WERI-Rb-1 (cell line): ENCODE results near the gene TTC19.

Experiments used
- DNase-seq: peaks from one replicate; pipeline ENCODE4 v3.0.0-alpha.2; 2020
- H3K27ac ChIP-seq: fragments of 250-450 bp; sonication (Bioruptor Pico); 2 replicates; pipeline ENCODE4 v1.5.1; 2020; ENCODE audit warnings: mild to moderate bottlenecking, moderate library complexity
- H3K27me3 ChIP-seq: fragments of 250-450 bp; sonication (Bioruptor Pico); 2 replicates; pipeline ENCODE4 v1.5.1; 2021; ENCODE audit warnings: mild to moderate bottlenecking, low read depth, moderate library complexity; ENCODE audit not compliant: insufficient read depth, severe bottlenecking
- H3K36me3 ChIP-seq: fragments of 250-450 bp; sonication (Bioruptor Pico); 2 replicates; pipeline ENCODE4 v1.5.1; 2020; ENCODE audit warnings: mild to moderate bottlenecking, moderate library complexity
- H3K4me3 ChIP-seq: 2 replicates; pipeline ENCODE4 v1.5.1; 2011; ENCODE audit warnings: low read depth, mild to moderate bottlenecking, control low read depth, low read length
- H3K9me3 ChIP-seq: fragments of 250-450 bp; sonication (Bioruptor Pico); 2 replicates; pipeline ENCODE4 v1.5.1; 2021; ENCODE audit warnings: mild to moderate bottlenecking, moderate library complexity; ENCODE audit not compliant: severe bottlenecking
- TF ChIP-seq, protein P1 (sequence below): IDR thresholded peaks from 2 replicates; pipeline ENCODE4 v1.5.1; 2011; ENCODE audit warnings: low read depth, mild to moderate bottlenecking, control low read depth, inconsistent platforms, low read length

The TTC19 gene

GRCh38 chr17:16061631-16062030 lies 62.0 kb downstream of the TTC19 start:
- Histone ChIP-seq H3K36me3 (peaks cover 73% of the 10 kb centered on the region), H3K4me3 (no peak overlapping the region)
- TF ChIP-seq, protein P1, sequence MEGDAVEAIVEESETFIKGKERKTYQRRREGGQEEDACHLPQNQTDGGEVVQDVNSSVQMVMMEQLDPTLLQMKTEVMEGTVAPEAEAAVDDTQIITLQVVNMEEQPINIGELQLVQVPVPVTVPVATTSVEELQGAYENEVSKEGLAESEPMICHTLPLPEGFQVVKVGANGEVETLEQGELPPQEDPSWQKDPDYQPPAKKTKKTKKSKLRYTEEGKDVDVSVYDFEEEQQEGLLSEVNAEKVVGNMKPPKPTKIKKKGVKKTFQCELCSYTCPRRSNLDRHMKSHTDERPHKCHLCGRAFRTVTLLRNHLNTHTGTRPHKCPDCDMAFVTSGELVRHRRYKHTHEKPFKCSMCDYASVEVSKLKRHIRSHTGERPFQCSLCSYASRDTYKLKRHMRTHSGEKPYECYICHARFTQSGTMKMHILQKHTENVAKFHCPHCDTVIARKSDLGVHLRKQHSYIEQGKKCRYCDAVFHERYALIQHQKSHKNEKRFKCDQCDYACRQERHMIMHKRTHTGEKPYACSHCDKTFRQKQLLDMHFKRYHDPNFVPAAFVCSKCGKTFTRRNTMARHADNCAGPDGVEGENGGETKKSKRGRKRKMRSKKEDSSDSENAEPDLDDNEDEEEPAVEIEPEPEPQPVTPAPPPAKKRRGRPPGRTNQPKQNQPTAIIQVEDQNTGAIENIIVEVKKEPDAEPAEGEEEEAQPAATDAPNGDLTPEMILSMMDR, result no peak

GRCh38 chr17:16066125-16066524 lies 66.5 kb downstream of the TTC19 start:
- TF ChIP-seq, protein P1, result no peak
- H3K27ac ChIP-seq, result no peak overlapping the region
- H3K9me3 ChIP-seq, result no peaks in the 10 kb centered on the region
- H3K4me3 ChIP-seq, result no peak overlapping the region
- no peak for DNase-seq
- H3K36me3 ChIP-seq, result peaks cover 76% of the 10 kb centered on the region
- H3K27me3 ChIP-seq, result no peaks in the 10 kb centered on the region

More at GRCh38 chr17:16061631-16062030, 62.0 kb downstream of the TTC19 start:
- Histone ChIP-seq H3K9me3 (no peaks in the 10 kb centered on the region), H3K27ac (no peak overlapping the region), H3K27me3 (no peaks in the 10 kb centered on the region)
- no peak for DNase-seq

- H3K36me3 ChIP-seq, result peaks cover 71% of the 10 kb centered on the region
- DNase-seq, result no peak
- TF ChIP-seq, protein P1, result no peak
- no peak overlapping the region for H3K27ac ChIP-seq
- no peak overlapping the region for H3K4me3 ChIP-seq
- no peaks in the 10 kb centered on the region for H3K9me3 ChIP-seq
- no peaks in the 10 kb centered on the region for H3K27me3 ChIP-seq
Observed at GRCh38 chr17:16068323-16068722, 68.7 kb downstream of the TTC19 start.

DNA sequence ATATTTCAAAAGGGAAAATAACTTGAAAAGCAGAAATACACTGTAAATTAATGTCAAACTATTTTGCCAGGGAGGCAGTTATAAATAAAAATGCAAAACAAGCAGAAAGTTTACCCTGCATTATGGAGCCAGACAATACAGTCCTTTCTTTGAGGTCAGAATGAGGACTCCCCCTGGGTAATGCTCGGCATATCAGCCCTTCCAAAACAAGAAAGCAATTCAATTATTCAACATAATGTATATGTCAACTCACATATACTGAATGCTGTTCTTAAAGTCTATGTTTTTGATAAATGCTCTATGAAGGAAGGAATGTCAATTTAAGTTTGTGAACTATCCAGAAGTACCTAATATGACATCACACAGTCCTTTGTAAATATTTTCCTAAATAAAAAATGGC lies 72.4 kb downstream of the TTC19 start:
- Histone ChIP-seq H3K27me3 (no peaks in the 10 kb centered on the region), H3K27ac (no peak overlapping the region), H3K4me3 (no peak overlapping the region), H3K36me3 (peaks cover 80% of the 10 kb centered on the region), H3K9me3 (no peaks in the 10 kb centered on the region)
- TF ChIP-seq, protein P1, result no peak
- DNase-seq, result no peak

DNA sequence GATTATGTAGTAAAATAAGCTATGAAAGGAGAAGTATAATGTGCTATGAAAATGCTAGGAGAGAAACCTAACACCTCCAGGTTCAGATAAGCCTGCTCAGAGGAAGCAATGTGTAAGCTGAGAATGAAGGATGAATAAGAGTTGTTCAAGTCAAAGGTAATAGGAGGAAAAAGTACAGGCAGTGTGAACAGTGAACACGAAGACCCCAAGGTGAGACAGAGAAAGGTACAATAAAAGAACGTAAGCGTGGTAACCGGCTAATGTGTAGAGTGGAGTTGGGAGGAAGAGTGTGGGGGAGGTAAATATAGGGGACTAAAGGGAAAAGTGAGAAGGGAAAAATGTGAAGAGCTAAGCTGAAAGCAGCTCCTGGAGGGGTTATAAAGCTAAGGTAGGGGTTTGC lies 74.2 kb downstream of the TTC19 start:
- H3K27ac ChIP-seq, result no peak overlapping the region
- TF ChIP-seq, protein P1, result no peak
- peaks cover 80% of the 10 kb centered on the region for H3K36me3 ChIP-seq

GRCh38 chr17:16074423-16074822 lies 74.8 kb downstream of the TTC19 start:
- H3K9me3 ChIP-seq, result no peaks in the 10 kb centered on the region
- H3K4me3 ChIP-seq, result no peak overlapping the region
- TF ChIP-seq, protein P1, result no peak
- no peak overlapping the region for H3K27ac ChIP-seq
- DNase-seq, result no peak
- H3K27me3 ChIP-seq, result no peaks in the 10 kb centered on the region
- H3K36me3 ChIP-seq, result peaks cover 80% of the 10 kb centered on the region

More for the DNA sequence above, 74.2 kb downstream of the TTC19 start:
- no peak for DNase-seq
- Histone ChIP-seq H3K27me3 (no peaks in the 10 kb centered on the region), H3K4me3 (no peak overlapping the region), H3K9me3 (no peaks in the 10 kb centered on the region)
